ENCODE data around the gene MKI67. TPM values are rescaled to one million over a fixed set of nuclear protein-coding genes. Genes with fewer than 3 reads are reported as not detected.

MKI67 gene
- polyA plus RNA-seq, 1 of the 3 experiments (the other 2 are of a cell fraction): 7.5 TPM

- WGBS (ENCODE audit: low lambda C conversion rate): 90% methylated on average over 13 of the region's 13 CpGs
- CTCF ChIA-PET: no interaction called here
- no peak overlapping the region for H2AFZ ChIP-seq (ENCODE audit: low read depth)
- POLR2A ChIA-PET: no interaction called here
- no peaks in the 10 kb centered on the region for H3K9me3 ChIP-seq
- H3K36me3 ChIP-seq (replicated peaks in 1 of 2; ENCODE audit: control insufficient read depth in 1 of 2, insufficient read depth in 2 of 2, low read length in 1 of 2): peaks cover 0 to 32% of the 10 kb centered on the region in 2 experiments
- no peak overlapping the region for H3K9ac ChIP-seq
- no peaks in the 10 kb centered on the region for H3K9me2 ChIP-seq
- TF ChIP-seq CTCF (IDR thresholded peaks at IDR 0.05) (no peak), EZH2phosphoT487 (IDR thresholded peaks at IDR 0.05; ENCODE audit: borderline replicate concordance, low read depth) (no peak), MAX (IDR thresholded peaks at IDR 0.05; ENCODE audit: low read depth) (no peak), USF1 (IDR thresholded peaks at IDR 0.05; ENCODE audit: borderline replicate concordance, low read depth) (no peak), TAF1 (IDR thresholded peaks at IDR 0.05; ENCODE audit: borderline replicate concordance, low read depth, low read length) (no peak), RXRA (IDR thresholded peaks at IDR 0.05; ENCODE audit: borderline replicate concordance, low read depth) (no peak), TEAD4 (IDR thresholded peaks at IDR 0.05; ENCODE audit: borderline replicate concordance, insufficient read depth) (no peak), YY1 (IDR thresholded peaks at IDR 0.05; ENCODE audit: low read depth) (no peak), PBX3 (IDR thresholded peaks at IDR 0.05) (no peak), FOXM1 (IDR thresholded peaks at IDR 0.05; ENCODE audit: low read depth) (no peak), GATA2 (CRISPR knock-in tag; IDR thresholded peaks at IDR 0.05) (no peak), RCOR1 (IDR thresholded peaks at IDR 0.05; ENCODE audit: low read length) (no peak), FOSL2 (IDR thresholded peaks at IDR 0.05; ENCODE audit: borderline replicate concordance, low read depth) (no peak), EP300 (IDR thresholded peaks at IDR 0.05; ENCODE audit: borderline replicate concordance in 1 of 2, low read depth in 1 of 2, low read length in 1 of 2) (no peak), GABPA (IDR thresholded peaks at IDR 0.05; ENCODE audit: low read depth) (no peak), SMC3 (IDR thresholded peaks at IDR 0.05; ENCODE audit: low read depth, low read length) (no peak), SIN3A (IDR thresholded peaks at IDR 0.05; ENCODE audit: borderline replicate concordance, low read depth, low read length) (no peak), REST (IDR thresholded peaks at IDR 0.05; ENCODE audit: low read depth, low read length) (no peak), ZBTB33 (IDR thresholded peaks at IDR 0.05; ENCODE audit: borderline replicate concordance, low read depth) (no peak), POLR2AphosphoS5 (IDR thresholded peaks at IDR 0.05; ENCODE audit: low read depth, low read length) (no peak)
- H3K79me2 ChIP-seq (ENCODE audit: insufficient read depth): no peaks in the 10 kb centered on the region
- no peaks in the 10 kb centered on the region for H3K27me3 ChIP-seq (ENCODE audit: insufficient read depth)
- no peak for DNase-seq
- H3F3A ChIP-seq (replicated peaks; ENCODE audit: insufficient read depth): peaks cover 4% of the 10 kb centered on the region
- H4K20me1 ChIP-seq (ENCODE audit: insufficient read depth): no peaks in the 10 kb centered on the region
- peaks cover 0 to 3% of the 10 kb centered on the region in 2 experiments; a peak in 1 of 4 replicates for H3K4me1 ChIP-seq (ENCODE audit: control insufficient read depth in 1 of 2, insufficient read depth in 2 of 2, low read depth in 1 of 2, low read length in 1 of 2)
- H3K27ac ChIP-seq (ENCODE audit: low read depth in 2 of 2, low read length in 1 of 2): no peak overlapping the region
- no peak overlapping the region for H3K4me2 ChIP-seq
- H3K4me3 ChIP-seq (ENCODE audit: low read depth in 2 of 2, low read length in 1 of 2): no peak overlapping the region
These were observed 59.3 kb downstream of the MKI67 start for GRCh38 chr10:128066870-128067382.
